A549 (cell line): ENCODE measurements around the gene NPLOC4.
A peak's percentile ranks its signal among the peaks of the same experiment; 100 is the strongest.

Source experiments
- CBX8 ChIP-seq: fragments of 200-600 bp; sonication (generic); IDR thresholded peaks from 2 replicates; pipeline ENCODE4 v1.6.1; 2016
- CEBPB ChIP-seq, 2 experiments: fragments of >200 bp in 1 of 2; sonication (Bioruptor Twin) in 1 of 2; formaldehyde crosslinking in 1 of 2; IDR thresholded peaks; 2 replicates each; pipeline ENCODE4 v1.6.1; 2012 to 2016
- CTCF ChIP-seq: fragments of >200 bp; sonication (Bioruptor Twin); formaldehyde crosslinking; IDR thresholded peaks from 3 replicates; pipeline ENCODE4 v1.5.1; 2016
- HDAC2 ChIP-seq: fragments of 200-600 bp; sonication (generic); IDR thresholded peaks from 2 replicates; pipeline ENCODE4 v1.6.1; 2016
- KDM5A ChIP-seq: fragments of 200-600 bp; sonication (generic); IDR thresholded peaks from 2 replicates; pipeline ENCODE4 v1.6.1; 2016; ENCODE audit warnings: antibody characterized with exemption, mild to moderate bottlenecking
- POLR2A ChIP-seq: IDR thresholded peaks from 2 replicates; pipeline ENCODE4 v1.6.1; 2012; ENCODE audit warnings: mild to moderate bottlenecking, low read length
- TP53 ChIP-seq: fragments of 250-450 bp; sonication (Bioruptor Pico); IDR thresholded peaks from 2 replicates; pipeline ENCODE4 v1.5.0; 2021; ENCODE audit warnings: mild to moderate bottlenecking, moderate library complexity
- TF ChIP-seq, protein P1 (sequence below): IDR thresholded peaks from 2 replicates; pipeline ENCODE4 v1.6.1; 2012; ENCODE audit warnings: low read depth, borderline replicate concordance

DNA sequence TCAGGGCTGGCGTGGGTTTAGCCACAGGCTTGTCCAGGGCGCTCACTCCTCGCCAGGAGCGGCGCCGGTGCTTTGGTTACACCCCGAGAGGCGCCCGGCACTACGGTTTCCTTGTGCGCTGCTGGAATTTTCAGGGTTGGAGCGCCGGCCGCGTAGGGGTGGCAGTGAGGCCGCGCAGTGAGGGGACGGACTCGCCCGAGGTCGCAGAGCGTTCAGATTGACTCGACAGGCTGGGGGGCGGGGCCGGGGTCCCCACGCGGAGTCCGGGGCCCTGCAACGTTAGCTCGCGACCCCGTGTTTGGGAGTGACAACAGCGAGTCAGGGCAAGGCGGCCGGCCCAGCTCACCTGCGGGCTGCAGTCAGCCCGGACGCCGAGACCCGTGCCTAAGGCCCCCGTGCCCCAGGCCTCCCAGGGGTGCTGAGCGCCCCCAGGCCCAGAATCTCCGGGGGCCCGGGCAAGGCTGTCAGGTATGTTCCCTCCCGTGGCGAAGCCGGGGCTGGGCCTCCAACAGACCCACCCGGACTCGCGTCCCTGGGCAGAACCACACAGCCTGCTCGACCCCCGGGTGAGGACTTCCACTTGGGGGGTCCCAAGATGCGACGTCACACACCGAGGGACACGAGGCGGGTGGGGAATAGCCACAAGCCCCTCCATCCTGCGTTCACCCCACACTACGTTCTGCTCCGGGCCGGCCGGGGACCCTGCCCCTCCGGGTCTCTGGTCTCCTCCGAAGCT, 123.0 kb downstream of the NPLOC4 start:
- TF ChIP-seq HDAC2 (no peak), CTCF (no peak), TP53 (CRISPR knock-in tag) (no peak), CBX8 (no peak), CEBPB (IDR thresholded peaks at IDR 0.05) (no peak), POLR2A (peak; percentile 16; the same call in 1 of the 2 replicates), KDM5A (no peak)
- TF ChIP-seq, protein P1, sequence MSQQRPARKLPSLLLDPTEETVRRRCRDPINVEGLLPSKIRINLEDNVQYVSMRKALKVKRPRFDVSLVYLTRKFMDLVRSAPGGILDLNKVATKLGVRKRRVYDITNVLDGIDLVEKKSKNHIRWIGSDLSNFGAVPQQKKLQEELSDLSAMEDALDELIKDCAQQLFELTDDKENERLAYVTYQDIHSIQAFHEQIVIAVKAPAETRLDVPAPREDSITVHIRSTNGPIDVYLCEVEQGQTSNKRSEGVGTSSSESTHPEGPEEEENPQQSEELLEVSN: peak; percentile 30; the same call in 1 of the 2 replicates
